ENCODE measurements around the gene SEMA3A.

SEMA3A gene

DNA sequence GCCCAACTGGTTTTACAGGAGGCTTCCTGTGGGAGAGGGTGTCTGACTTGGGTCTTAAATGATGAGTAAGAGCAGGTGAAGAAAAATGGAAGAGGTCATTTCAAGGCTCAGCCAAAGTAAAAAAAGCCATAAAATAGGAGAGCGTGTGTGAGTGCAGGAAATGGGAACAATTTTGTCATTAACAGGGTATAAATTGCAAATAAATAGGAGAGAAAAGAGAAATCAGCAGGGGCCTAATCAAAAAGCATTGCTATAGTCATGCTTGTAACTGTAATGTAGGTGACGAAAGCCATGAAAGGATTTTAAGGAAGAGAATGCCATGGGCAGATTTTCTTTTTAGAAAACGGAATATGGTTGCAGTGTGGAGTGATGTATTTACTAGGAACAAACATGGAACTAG, 15.7 kb upstream of the SEMA3A start:
- TF ChIP-seq, protein P1, sequence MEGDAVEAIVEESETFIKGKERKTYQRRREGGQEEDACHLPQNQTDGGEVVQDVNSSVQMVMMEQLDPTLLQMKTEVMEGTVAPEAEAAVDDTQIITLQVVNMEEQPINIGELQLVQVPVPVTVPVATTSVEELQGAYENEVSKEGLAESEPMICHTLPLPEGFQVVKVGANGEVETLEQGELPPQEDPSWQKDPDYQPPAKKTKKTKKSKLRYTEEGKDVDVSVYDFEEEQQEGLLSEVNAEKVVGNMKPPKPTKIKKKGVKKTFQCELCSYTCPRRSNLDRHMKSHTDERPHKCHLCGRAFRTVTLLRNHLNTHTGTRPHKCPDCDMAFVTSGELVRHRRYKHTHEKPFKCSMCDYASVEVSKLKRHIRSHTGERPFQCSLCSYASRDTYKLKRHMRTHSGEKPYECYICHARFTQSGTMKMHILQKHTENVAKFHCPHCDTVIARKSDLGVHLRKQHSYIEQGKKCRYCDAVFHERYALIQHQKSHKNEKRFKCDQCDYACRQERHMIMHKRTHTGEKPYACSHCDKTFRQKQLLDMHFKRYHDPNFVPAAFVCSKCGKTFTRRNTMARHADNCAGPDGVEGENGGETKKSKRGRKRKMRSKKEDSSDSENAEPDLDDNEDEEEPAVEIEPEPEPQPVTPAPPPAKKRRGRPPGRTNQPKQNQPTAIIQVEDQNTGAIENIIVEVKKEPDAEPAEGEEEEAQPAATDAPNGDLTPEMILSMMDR (IDR thresholded peaks at IDR 0.05; ENCODE audit: control insufficient read depth, extremely low read depth, insufficient read depth): no peak
- H3K4me3 ChIP-seq (ENCODE audit: low read depth, low read length): no peak overlapping the region
- DNase-seq (ENCODE audit: low read depth): no peak

DNA sequence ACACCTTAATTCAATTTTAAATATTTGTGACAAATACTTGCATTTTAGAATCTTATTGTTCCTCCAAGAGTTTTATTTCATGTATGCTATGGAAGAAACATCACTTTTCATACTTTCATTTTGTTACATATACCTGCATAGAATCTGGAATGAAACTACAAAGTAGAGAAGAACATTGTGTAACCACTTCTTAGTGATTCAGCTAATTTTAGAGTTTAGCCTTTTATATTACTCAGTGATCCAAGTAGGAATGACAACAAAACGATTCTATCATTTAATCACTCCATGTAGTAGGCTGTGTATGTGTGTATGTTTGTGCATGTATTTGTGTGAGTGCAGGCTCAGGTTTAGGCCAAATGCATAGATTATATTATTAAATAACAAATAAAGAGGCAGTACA, 14.4 kb upstream of the SEMA3A start:
- DNase-seq (ENCODE audit: low read depth): no peak
- TF ChIP-seq, protein P1 (IDR thresholded peaks at IDR 0.05; ENCODE audit: control insufficient read depth, extremely low read depth, insufficient read depth): no peak
- H3K4me3 ChIP-seq (ENCODE audit: low read depth, low read length): no peak overlapping the region

DNA sequence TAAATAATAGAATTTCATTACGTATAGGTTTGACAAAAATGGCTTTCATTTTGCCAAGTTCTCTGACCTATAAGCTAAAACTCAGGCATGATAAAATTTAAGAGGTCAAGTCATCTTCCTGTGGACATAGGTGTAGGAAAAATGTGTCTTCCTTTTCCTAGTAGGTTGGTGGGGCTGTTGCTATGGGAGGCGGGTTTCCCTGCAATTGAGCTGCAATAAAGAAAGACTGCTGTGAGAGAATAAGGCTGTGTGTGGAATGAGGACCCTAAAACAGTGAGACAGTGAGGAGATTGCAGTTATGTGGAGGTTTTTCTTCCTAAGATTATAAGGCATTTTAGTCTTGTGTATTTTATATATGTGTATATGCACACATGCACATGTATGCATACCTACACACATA, 13.0 kb upstream of the SEMA3A start:
- TF ChIP-seq, protein P1 (IDR thresholded peaks at IDR 0.05; ENCODE audit: control insufficient read depth, extremely low read depth, insufficient read depth): no peak
- DNase-seq (ENCODE audit: low read depth): no peak
- H3K4me3 ChIP-seq (ENCODE audit: low read depth, low read length): no peak overlapping the region

DNA sequence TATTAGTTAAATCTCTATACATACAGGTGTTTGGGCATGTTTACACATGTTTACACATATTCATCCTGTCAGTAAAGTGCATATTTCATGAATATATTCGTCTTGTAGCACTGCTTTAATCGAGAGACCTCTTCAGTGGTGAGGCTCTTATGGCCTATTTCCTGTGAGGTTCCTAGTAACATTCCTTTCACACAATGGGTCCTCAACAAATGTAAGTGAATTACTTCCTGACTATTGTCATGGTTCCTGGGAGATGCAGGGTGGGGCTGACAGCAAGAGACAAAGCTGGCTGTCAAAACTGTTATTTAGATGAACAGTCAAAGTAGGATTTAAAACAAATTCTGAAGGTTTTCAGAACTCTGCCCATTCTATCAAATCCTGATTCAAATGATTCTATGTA, 12.4 kb upstream of the SEMA3A start:
- no peak for DNase-seq (ENCODE audit: low read depth)
- no peak overlapping the region for H3K4me3 ChIP-seq (ENCODE audit: low read depth, low read length)
- TF ChIP-seq, protein P1 (IDR thresholded peaks at IDR 0.05; ENCODE audit: control insufficient read depth, extremely low read depth, insufficient read depth): no peak

DNA sequence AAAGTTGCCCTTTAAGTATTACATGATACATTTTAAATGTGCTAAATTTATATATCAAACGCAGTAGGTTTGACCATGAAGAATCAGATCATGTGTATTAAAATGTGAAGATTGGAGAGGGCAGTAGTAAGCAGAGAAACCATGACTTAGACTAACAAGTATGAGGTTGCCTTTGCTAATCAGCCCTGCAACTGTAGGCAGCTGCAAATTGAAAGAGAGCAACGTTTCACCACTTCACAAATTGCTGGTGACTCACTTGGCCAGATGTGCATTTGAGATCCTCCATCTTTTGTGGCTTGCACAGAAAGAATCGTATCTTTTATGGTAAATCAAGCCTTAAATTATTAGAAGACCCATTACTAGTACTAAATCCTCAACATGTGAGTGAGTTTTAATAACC, 10.1 kb upstream of the SEMA3A start:
- DNase-seq (ENCODE audit: low read depth): no peak
- TF ChIP-seq, protein P1 (IDR thresholded peaks at IDR 0.05; ENCODE audit: control insufficient read depth, extremely low read depth, insufficient read depth): no peak
- no peak overlapping the region for H3K4me3 ChIP-seq (ENCODE audit: low read depth, low read length)

DNA sequence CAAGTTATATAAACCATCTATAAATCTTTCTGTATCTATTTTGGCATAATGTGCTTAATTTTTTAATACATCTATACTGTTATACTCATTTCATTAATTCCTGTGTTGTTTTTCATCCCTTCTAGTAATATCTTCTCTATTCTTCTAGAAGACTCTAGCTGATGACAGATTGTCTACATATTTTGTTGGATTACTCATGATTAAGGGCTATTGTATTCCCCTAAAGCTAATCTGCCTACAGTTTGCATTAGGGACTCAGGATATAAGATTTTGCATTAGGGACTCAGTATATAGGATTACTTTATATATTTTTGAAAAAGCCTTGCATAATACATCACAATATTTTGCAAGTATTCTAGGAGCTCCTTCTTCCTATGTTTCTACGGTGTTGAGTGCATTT, 8.3 kb upstream of the SEMA3A start:
- no peak for DNase-seq (ENCODE audit: low read depth)
- TF ChIP-seq, protein P1 (IDR thresholded peaks at IDR 0.05; ENCODE audit: control insufficient read depth, extremely low read depth, insufficient read depth): no peak
- H3K4me3 ChIP-seq (ENCODE audit: low read depth, low read length): no peak overlapping the region

DNA sequence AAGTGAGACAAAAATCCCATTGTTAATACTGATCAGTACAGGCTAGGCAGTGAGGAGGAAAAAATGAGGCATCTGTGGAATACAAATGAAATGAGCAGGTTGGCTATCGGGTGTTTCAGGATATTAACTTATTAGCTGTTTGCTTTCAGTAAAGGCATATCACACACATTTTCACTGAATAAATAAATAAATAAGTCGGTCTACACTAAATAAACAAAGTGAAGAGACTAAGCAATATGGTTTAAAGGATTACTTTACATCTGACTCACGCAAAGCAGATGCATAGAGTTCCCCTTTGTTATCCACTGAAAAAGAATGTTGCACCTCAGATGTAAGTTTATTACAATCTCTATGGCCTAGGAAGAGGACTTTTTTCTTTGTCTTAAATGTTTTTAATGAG, 6.3 kb upstream of the SEMA3A start:
- no peak overlapping the region for H3K4me3 ChIP-seq (ENCODE audit: low read depth, low read length)
- no peak for DNase-seq (ENCODE audit: low read depth)
- TF ChIP-seq, protein P1 (IDR thresholded peaks at IDR 0.05; ENCODE audit: control insufficient read depth, extremely low read depth, insufficient read depth): no peak
